Activated CD4-positive, alpha-beta T cell treated with anti-CD3 and anti-CD28 coated beads for 4 hours (primary cell): ENCODE measurements around the gene B9D2.
"Not testable (repeated sequence)": the region's sequence is repeated elsewhere in the genome, so short reads cannot be mapped to it uniquely, and the experiment has no call there.

Source experiments
- DNase-seq, 2 donors: peaks; one replicate each; pipeline ENCODE4 v3.0.0-alpha.2; 2020

B9D2 gene

DNA sequence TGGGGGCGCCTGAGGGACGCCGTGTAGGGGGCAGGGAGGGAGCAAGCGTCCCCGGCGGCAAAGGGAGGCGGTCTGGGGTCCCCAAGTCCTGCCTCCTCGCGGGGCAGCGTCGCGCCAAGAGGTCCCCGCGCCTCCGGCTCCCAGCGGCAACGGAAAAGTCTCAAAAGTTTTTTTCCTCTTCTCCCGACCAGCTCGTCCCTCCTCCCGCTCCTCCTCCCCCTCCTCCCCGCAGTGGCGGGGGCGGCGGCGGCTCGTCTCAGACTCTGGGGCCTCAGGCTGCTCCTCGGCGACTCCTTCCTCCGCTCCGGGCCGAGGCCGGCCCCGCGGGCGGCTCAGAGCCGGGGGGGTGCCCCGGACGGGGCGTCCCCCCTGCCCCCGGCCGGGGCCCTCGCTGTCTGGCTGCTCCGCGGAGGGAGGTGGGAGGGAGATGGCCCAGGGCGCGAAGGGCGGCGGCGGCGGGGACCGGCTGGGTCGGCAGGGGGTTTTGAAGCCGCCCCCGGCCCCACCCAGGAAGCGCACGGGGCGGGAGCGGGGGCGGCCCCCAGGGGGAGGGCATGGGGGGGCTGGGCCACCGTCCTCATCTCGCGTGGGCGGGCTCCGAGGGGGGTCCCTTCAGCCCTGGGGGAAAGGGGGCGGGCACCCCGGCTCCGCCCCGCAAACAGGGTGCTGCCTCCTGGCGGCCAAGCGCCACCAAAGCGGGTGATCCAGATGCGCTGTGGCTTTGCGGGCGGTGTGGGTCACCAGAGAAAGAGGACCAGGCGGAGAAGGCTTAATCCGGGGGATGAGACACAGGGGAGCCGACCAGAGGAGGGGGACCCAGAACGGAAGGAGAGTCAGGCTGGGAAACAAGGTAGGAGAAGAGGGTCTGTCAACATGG lies 10.2 kb downstream of the B9D2 start, which contains the start of gene TGFB1:
Gene TGFB1 (minus strand): TSS at position 457 of the 877 bp plus-strand sequence. CDS start 878 bp downstream, outside the sequence.
- peak; percentile 97 to 98 for DNase-seq

DNA sequence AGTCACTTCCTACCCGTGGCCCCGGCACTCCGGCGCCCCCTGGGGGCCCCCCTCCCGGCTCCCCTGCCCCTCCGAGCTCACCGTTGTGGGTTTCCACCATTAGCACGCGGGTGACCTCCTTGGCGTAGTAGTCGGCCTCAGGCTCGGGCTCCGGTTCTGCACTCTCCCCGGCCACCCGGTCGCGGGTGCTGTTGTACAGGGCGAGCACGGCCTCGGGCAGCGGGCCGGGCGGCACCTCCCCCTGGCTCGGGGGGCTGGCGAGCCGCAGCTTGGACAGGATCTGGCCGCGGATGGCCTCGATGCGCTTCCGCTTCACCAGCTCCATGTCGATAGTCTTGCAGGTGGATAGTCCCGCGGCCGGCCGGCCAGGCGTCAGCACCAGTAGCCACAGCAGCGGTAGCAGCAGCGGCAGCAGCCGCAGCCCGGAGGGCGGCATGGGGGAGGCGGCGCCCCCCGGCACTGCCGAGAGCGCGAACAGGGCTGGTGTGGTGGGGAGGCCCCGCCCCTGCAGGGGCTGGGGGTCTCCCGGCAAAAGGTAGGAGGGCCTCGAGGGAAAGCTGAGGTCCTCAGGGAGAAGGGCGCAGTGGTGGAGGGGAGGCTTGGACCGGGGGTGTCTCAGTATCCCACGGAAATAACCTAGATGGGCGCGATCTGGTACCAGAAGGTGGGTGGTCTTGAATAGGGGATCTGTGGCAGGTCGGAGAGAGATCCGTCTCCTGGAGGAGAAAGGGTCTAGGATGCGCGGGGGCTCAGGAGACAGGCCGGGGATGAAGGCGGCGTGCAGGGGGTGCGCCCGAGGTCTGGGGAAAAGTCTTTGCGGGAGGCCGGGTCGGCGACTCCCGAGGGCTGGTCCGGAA lies 11.1 kb downstream of the B9D2 start:
- DNase-seq: peak; percentile 76 to 77

DNA sequence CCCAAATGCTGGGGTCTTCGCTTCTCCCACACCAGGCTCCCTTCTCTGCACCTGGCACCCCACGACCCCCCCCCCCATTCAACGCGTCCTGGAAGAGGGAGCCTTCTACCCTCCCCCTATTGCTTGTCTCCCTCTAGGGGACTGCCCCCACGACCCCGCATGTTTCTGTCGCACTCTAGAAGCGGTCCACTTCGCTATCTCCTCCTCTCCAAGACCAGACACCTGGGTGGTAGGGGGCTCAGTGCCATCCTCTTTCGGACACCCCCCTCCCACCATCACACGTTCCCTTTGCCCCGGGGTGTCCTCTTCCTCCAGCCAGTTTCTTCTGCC lies 11.7 kb downstream of the B9D2 start:
- DNase-seq: no peak

DNA sequence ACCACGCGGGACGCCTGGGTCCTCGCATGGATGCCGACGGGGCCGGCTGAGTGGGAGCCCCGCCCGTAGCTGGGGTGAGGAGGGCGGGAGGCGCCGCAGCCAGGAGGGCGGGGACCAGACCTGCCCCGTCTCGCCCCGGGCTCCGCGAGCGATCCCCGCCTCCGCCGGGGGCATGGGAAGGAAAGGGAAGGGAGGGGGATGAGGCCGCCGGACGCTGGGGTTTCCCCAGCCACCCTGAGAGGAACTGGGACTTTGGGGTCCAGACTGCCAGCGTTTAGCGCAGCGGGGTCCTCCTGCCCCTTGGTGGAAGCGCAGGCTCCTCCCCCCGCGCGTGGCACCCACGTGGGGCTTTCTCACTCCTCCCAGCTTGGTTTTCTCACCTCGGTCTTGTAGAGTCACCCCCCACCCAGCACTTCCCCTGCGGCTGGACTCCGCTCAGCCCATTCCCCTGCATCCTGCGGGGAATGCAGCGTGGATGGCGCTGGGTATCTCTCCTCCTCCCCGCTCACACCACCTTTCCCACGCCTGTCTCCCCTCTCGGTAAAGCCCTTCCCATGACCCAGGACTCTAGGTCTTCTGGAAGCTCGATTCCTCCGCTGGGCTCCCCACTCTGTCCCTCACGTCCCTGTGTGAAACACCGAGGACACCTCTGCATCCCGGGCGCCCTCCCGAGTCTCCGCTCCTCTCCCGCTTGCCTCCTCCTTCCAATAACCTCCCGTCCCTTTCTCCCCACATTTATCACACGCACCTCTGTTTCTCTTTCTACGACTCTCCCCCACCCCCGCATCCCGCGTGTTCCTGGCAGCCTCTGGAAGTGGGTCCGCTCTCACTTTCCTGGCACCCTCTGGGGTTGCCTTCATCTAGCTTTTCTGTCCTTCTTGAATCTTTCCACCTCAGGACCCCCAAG lies 12.4 kb downstream of the B9D2 start:
- peak; percentile 82 to 84 for DNase-seq

DNA sequence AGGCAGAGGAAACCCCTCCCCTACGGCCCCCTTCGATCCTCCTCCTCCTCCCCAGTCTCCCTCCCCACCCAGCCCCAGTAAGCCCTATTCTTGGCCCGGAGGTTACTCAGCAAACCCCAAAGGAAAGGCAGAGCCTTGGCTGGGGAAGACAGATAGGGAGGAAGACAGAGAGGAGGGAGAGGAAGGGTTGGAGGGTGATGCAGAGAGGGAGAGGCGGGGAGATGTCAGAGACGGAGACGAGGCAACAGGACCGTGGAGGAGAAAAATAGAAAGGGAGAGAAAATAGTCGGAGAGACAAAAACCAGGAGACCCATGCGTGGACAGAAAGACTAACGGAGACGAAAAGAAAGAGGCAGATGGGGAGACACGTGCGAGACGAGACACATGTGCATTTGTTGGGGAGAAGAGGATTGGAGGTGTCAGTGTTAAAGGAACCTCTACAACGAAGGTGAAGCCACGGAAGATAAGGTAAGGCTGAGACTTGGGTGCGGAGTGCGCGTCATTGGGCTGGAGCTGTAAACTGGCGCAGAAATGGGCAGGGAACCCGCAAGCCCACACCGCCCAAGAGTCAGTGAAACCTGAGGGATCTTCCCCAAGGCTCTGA lies 13.1 kb downstream of the B9D2 start:
- no peak for DNase-seq

DNA sequence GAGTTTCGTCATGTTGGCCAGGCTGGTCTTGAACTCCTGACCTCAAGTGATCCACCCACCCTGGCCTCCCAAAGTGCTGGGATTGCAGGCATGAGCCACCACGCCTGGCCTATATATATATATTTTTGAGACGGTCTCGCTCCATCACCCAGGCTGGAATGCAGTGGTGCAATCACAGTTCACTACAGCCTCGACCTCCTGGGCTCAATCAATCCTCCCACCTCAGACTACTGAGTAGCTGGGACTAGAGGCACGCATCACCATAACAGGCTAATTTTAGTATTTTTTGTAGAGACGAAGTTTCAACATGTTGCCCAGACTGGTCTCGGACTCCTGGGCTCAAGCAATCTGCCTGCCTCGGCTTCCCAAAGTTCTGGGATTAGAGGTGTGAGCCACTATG lies 17.0 kb downstream of the B9D2 start:
- DNase-seq: not testable (repeated sequence)

DNA sequence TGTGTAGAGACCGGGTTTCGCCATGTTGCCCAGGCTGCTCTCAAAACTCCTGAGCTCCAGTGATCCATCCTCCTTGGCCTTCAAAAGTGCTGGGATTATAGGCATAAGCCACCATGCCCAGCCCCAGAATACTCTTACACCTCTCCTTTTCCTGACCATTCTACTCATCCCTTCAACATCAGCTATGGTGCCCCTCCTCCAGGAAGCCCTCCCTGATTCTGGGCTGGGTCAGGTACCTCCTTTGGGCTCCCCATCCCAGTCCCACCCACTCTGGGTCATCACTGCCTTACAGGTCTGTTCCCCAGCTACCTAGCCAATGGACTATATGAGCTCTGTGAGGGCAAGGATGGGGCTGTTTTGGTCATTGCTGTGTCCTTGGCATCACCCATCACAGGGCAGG lies 19.8 kb downstream of the B9D2 start:
- DNase-seq: no peak

DNA sequence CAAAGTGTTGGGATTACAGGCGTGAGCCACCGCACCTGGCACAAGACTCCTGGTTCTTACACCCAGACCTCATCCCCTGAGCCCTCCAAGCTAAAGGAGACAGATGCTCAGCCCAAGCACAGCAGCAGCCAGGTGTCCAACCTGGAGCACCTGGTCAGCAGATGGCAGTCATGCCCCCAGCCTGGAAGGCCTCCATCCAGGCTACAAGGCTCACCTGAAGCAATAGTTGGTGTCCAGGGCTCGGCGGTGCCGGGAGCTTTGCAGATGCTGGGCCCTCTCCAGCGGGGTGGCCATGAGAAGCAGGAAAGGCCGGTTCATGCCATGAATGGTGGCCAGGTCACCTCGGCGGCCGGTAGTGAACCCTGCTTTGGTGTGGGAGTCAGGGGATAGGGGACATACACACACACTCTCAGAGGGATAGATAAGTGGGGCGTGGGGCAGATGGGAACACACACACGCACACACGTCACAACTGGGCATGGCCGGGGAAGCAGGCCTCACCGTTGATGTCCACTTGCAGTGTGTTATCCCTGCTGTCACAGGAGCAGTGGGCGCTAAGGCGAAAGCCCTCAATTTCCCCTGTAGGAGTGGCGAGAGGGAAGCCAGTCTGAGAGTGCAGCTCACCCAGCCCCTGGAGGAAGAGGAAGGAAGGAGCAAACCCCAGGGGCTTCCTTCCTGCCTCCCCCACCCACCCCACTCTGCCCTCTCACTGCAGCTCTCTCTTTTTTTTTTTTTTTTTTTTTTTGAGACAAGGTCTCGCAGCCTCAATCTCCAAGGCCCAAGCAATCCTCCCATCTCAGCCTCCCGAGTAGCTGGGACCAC lies 22.1 kb downstream of the B9D2 start:
- no peak for DNase-seq

DNA sequence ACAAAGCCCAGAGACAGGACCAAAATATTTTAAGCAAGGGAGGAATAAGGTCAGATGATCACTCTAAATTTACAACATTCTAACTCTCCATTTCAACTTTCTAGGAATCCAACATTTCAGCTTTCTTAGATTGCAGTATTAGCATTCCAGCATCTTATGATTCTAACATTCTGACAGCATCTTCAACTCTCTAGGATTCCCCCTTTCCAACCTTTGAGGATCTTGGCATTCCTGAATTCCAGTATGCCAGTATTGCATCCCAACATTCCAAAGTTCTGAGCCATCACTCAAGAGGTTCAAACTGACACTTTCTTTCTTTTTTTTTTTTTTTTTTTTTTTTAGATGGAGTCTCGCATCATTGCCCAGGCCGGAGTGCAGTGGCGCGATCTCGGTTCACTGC lies 24.0 kb downstream of the B9D2 start:
- no peak for DNase-seq

DNA sequence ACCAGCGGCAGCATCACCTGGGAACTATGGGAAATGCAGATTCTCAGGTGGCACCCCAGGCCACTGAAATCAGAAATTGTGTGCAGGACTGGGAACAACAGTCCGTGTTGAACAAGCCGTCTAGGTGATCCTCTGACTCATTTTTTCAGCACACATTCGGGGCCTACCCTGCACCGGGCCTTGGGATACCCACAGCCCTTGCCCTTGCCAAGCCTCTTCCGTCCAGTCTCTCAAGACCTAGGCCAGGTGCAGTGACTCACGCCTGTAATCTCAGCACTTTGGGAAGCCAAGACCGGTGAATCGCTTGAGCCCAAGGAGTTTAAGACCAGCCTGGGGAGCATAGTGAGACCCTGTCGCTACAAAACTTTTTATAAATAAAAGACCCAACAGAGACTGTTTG lies 28.5 kb downstream of the B9D2 start:
- no peak for DNase-seq

DNA sequence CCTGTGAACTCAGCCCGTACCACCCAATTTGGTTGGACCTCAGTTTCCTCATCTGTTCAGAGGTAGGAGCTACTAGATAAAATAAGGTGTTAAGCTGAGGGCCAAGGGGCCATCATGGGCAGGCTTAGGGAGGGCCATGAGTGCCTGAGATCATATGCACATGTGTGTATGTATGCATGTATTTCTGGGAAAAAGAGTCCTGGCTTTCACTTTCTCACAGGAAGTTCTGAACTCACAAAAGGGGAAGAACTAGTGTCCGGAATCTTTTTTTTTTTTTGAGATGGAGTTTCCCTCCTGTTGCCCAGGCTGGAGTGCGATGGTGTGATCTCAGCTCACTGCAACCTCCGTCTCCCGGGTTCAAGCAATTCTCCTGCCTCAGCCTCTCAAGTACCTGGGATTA lies 29.2 kb downstream of the B9D2 start:
- DNase-seq: no peak

DNA sequence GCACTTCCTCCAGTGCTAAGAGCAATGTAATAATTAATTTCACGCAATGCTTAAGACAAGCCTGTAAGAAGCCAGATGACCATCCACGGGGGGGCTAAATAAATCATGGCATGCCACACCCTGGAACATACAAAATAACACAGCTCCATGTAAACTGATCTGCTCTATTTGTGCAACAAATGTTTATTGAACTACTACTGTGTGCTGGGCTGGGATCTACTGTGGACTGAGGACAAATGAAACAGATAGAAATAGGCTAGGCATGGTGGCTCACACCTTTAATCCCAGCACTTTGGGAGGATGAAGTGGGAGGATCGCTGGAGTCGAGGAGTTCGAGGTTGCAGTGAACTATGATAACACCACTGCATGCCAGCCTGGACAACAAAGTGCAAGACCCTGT lies 31.5 kb downstream of the B9D2 start:
- no peak for DNase-seq

DNA sequence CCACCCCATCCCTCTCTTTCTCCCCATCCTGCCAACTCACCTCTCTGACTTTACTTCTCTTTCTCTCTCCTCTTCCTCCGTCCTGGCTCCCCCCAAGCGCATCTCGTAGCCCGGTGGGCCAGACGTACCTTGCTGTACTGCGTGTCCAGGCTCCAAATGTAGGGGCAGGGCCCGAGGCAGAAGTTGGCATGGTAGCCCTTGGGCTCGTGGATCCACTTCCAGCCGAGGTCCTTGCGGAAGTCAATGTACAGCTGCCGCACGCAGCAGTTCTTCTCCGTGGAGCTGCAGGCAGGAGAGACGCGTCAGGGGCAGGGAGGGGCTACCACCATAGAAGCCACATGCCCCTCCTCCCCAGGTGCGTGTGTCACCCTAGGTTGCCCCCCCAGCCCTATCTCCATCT lies 31.9 kb downstream of the B9D2 start:
- DNase-seq: no peak

DNA sequence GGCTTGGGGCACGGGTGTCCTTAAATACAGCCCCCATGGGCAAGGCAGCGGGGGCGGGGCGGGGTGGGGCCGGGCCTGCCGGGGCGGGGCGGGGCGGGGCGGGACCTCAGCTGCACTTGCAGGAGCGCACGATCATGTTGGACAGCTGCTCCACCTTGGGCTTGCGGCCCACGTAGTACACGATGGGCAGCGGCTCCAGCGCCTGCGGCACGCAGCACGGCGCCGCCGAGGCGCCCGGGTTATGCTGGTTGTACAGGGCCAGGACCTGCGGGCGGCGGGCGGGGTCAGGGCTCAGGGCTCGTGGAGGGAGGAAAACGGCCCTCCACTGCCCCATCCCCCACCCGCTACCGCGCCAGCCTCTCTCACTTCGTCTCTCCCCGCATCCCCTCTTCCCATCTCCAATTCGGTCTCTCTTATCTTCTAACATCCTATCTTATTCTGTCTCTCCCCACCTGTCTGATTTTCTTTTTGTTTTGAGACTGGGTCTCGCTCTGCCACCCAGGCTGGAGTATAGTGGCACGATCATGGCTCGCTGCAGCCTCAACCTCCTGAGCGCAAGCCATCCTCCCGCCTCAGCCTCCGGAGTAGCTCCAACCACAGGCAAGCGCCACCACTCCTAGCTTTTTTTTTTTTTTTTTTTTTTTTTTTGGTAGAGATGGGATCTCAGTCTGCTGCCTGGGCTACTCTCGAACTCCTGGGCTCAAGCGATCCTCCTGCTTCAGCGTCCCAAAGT lies 32.8 kb downstream of the B9D2 start:
- no peak for DNase-seq

DNA sequence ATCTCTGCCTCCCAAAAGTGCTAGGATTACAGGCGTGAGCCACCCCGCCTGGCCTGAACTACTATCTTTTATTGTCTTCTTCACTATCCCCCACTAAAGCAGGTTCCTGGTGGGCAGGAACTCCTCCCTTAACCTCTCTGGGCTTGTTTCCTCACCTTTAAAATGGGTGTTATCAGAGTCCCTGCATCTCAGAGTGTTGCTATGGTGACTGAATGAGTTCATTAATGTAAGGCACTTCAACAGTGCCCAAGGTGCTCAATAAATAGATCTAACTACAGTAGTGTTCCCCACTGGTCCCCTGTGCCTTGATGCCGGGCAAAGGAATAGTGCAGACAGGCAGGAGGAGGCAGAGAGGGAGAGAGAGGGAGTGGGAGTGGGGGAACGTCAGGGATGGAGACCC lies 33.5 kb downstream of the B9D2 start:
- DNase-seq: no peak

DNA sequence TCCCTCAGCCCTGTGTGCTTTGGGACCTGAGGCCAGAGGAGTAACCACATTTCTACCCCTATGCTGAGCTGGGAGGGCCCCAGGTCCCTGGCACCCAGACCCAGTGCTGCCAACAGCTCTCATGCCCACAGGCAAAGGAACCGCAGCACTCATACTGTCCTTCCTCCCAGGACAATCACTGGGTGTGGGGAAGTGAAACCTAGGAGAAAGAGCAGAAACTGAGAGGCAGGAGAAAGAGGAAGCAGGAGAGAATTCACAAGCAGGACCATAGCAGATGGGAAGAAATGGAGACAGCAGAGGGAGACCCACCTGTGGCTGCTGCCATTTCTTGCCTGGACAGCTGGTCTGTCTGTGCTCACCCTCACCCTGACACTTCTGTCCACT lies 35.1 kb downstream of the B9D2 start:
- DNase-seq: no peak

DNA sequence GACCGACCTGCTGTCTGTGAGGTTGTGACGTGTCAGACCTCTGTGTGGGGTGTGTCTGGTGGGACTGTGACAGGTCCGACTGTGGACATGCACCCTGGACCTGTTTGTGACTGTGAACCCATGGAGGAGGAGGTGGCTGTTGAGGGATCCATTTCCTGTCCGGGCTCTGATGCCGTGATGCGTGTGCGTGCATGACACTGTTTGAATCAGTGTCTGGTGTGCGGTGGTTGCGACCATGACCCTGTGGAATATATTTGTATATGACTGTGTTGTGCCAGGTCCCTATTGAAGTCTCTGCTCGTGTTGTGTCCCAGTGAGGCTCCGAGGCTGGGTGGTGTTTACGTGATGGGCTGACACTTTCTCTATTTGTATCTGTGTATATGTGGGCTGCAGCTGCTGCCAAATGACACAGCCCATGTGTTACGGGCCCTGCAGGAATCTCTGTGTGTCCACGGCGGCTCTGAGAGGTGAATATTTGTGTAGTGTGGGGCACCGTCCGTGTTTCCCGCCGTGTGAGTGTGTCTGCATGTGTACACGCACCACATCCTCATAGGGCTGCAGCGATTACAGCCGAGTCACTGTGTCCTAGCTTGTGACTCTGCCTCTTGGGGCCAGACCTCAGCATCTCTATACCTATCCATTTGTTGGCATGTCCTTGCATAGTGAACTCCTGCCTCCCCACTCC lies 35.6 kb downstream of the B9D2 start:
- no peak for DNase-seq

DNA sequence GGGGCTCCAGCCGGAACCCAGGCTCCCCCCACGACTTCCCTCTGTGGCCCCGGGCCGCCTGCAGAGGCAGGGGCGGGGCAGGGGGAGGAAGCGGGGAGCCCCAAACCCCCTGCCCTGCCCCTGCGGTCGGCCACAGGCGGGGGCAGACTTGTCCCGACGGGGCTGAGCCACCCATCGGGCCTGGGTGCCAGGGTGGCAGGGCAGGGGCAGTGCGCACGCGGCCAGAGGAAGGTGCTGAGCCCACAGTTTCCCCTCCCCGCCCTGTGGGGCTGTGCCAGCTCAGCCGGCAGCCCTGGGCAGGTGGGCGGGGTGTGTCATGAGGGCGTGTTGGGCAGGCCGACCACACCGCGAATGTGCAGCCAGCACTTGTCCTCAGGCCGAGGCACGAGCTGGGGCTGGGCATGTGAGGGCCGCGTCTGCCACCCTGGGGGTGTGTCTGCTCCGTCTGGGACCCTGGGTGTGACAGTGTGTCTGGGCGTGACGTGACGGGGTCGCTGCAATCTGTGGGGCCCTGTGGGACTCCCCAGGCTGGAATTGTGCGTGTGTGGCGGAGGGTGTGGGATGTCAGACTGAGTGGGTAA lies 36.3 kb downstream of the B9D2 start:
- peak; percentile 81 to 86 for DNase-seq

DNA sequence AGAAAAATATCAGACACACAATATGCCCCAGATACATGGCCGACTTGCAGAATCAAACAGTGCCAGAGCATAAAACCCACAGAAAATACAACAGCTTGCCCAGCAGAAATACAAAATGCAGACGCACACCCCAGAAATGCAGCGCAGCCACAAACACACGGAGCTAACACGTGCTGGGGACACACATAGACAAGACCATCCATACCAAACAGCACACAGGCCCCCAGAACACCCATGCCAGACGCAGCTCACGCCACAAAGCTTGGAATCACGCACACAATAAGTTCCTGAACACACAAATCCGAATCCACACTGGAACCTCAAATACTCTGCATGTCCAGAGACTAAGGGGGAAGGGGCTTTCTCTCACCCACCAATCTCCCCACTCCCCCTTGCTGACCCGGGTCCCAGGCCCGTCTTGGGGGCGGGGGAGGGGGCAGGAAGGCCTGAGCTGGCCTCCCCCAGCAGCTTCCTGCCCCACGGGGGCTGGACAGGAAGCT lies 36.8 kb downstream of the B9D2 start:
- no peak for DNase-seq
